Cardiac muscle cell (in vitro differentiated cells and primary cell): Measurements from ENCODE around the gene ZNHIT3. TPM values are rescaled to one million over a fixed set of nuclear protein-coding genes. Genes with fewer than 3 reads are reported as not detected.
A peak's percentile ranks its signal among the peaks of the same experiment; 100 is the strongest.

Experiments used
- DNase-seq, 2 donors: peaks; one replicate each; pipeline versions ENCODE4 v3.0.0 to v3.0.0-alpha.2; 2010 to 2017; ENCODE audit warnings: low read depth in 1 of 2, low spot score in 1 of 2
- H3K27ac ChIP-seq: fragments of 200-600 bp; sonication (generic); 2 replicates; pipeline ENCODE4 v1.5.1; 2016
- H3K27me3 ChIP-seq: fragments of 200-600 bp; sonication (generic); 2 replicates; pipeline ENCODE4 v1.6.0; 2016; ENCODE audit warnings: control low read depth
- H3K36me3 ChIP-seq: fragments of 200-600 bp; sonication (generic); 2 replicates; pipeline ENCODE4 v1.5.1; 2016; ENCODE audit warnings: control low read depth
- H3K4me1 ChIP-seq: fragments of 200-600 bp; sonication (generic); 2 replicates; pipeline ENCODE4 v1.8.1; 2017; ENCODE audit warnings: low read depth, mild to moderate bottlenecking, mixed run types
- H3K4me3 ChIP-seq: fragments of 200-600 bp; sonication (generic); 2 replicates; pipeline ENCODE4 v1.5.1; 2016; ENCODE audit warnings: mild to moderate bottlenecking
- H3K9me3 ChIP-seq: fragments of 200-600 bp; sonication (generic); 2 replicates; pipeline ENCODE4 v1.5.1; 2017; ENCODE audit warnings: low read depth, mild to moderate bottlenecking, control low read depth
- CTCF ChIP-seq: IDR thresholded peaks from 2 replicates; pipeline ENCODE4 v1.5.1; 2012; ENCODE audit warnings: low read depth, mild to moderate bottlenecking, low read length
- polyA plus RNA-seq: library from polyadenylated mRNA; unstranded; fragments of >200 nt; fragmentation: Nextera tagmentation; extraction: Ambion mirVana; gene quantifications from 2 replicates; pipeline ENCODE4 v1.2.1, GENCODE V29; 2016
- total RNA-seq: library from RNA; depleted of rRNA; stranded (reverse); fragments of >200 nt; gene quantifications from 2 replicates; pipeline ENCODE4 v1.2.3, GENCODE V29; 2016

ZNHIT3 gene
- total and polyA plus RNA-seq, 2 experiments from 2014 or later, result 37.4 to 103 TPM

- DNase-seq, result no peak
- Histone ChIP-seq H3K36me3 (peaks cover 32% of the 10 kb centered on the region), H3K9me3 (no peaks in the 10 kb centered on the region)
Observed at GRCh38 chr17:36524428-36524876, 38.0 kb downstream of the ZNHIT3 start.

GRCh38 chr17:36525113-36525512 is 38.6 kb downstream of the ZNHIT3 start:
- no peak for DNase-seq
- no peak for TF ChIP-seq CTCF

More at GRCh38 chr17:36524428-36524876, 38.0 kb downstream of the ZNHIT3 start:
- H3K27me3 ChIP-seq, result no peaks in the 10 kb centered on the region
- no peak overlapping the region for H3K27ac ChIP-seq
- H3K4me1 ChIP-seq, result no peaks in the 10 kb centered on the region
- H3K4me3 ChIP-seq, result no peak overlapping the region
- no peak for TF ChIP-seq CTCF

GRCh38 chr17:36525888-36526287 is 39.4 kb downstream of the ZNHIT3 start:
- no peak for TF ChIP-seq CTCF
- no peak overlapping the region for H3K27ac ChIP-seq
- peaks cover 29% of the 10 kb centered on the region for H3K36me3 ChIP-seq
- no peak overlapping the region for H3K4me3 ChIP-seq
- DNase-seq, result no peak
- H3K27me3 ChIP-seq, result no peaks in the 10 kb centered on the region
- no peaks in the 10 kb centered on the region for H3K9me3 ChIP-seq
- H3K4me1 ChIP-seq, result no peaks in the 10 kb centered on the region

More at GRCh38 chr17:36525113-36525512, 38.6 kb downstream of the ZNHIT3 start:
- H3K4me3 ChIP-seq, result no peak overlapping the region
- no peaks in the 10 kb centered on the region for H3K9me3 ChIP-seq
- H3K27me3 ChIP-seq, result no peaks in the 10 kb centered on the region
- H3K27ac ChIP-seq, result no peak overlapping the region
- H3K36me3 ChIP-seq, result peaks cover 32% of the 10 kb centered on the region
- no peaks in the 10 kb centered on the region for H3K4me1 ChIP-seq

- Histone ChIP-seq H3K36me3 (peaks cover 34% of the 10 kb centered on the region), H3K4me1 (no peaks in the 10 kb centered on the region), H3K27ac (no peak overlapping the region), H3K27me3 (no peaks in the 10 kb centered on the region), H3K4me3 (no peak overlapping the region), H3K9me3 (no peaks in the 10 kb centered on the region)
- no peak for DNase-seq
- TF ChIP-seq CTCF, result no peak
Observed at GRCh38 chr17:36527621-36528250, 41.3 kb downstream of the ZNHIT3 start.

- Histone ChIP-seq H3K9me3 (no peaks in the 10 kb centered on the region), H3K4me1 (no peaks in the 10 kb centered on the region), H3K4me3 (no peak overlapping the region), H3K27ac (no peak overlapping the region), H3K36me3 (peaks cover 26% of the 10 kb centered on the region), H3K27me3 (no peaks in the 10 kb centered on the region)
- TF ChIP-seq CTCF, result no peak
- DNase-seq, result peak in 1 of 2 donors; percentile 16
Observed at GRCh38 chr17:36529121-36529520, 42.6 kb downstream of the ZNHIT3 start.
